HG03097 (cell line): ENCODE data around the gene DBNL.

ENCODE experiments used
- ATAC-seq: cut with Tn5 transposase; IDR thresholded peaks from one replicate; pipeline ENCODE4 v1.9.1; 2021; ENCODE audit not compliant: unreplicated experiment, low FRiP score

The DBNL gene

GRCh38 chr7:44107116-44107960 lies 62.8 kb downstream of the DBNL start:
- no peak for ATAC-seq

- ATAC-seq: no peak
Observed at GRCh38 chr7:44107961-44108767, 63.7 kb downstream of the DBNL start.

DNA sequence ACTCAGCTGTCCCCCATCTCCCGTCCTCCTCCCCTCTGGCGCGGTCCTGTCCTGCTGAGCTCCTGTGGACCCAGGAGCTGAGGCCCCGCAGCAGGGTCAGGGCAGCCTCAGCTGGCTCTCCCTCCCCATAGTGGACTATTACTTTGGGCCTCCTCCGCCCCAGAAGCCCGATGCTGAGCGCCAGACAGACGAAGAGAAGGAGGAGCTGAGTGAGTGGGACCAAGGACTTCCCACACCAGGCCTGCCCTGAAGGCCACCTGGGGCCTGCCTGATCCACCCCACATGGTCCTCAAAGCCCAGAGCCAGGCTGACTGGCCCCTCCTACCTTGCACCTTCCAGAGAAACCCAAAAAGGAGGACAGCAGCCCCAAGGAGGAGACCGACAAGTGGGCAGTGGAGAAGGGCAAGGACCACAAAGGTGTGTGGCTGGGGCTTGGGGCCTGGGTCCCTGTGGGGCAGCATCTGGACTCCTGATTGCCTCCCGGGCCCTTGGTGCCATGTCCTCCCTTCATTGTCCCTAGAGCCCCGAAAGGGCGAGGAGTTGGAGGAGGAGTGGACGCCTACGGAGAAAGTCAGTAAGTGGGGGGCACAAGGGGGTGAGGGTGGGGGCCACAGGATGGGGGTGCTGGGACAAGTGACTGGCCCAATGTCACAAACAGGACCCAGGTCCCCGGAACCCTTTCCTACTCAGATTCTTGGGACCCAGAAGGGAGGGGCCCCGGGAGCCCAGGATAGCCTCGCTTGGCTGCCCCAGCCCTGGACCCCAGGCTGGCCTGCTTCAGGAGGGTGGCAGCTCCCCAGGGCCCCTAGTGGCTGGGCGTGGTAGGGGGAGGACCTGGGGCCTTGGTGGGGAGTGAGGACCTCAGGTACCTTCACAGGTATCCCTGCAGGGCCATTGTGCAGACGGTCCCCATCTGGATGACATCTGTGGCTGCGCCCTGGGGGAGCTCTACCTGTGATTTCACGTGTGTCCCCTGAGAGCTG lies 64.6 kb downstream of the DBNL start:
- no peak for ATAC-seq

DNA sequence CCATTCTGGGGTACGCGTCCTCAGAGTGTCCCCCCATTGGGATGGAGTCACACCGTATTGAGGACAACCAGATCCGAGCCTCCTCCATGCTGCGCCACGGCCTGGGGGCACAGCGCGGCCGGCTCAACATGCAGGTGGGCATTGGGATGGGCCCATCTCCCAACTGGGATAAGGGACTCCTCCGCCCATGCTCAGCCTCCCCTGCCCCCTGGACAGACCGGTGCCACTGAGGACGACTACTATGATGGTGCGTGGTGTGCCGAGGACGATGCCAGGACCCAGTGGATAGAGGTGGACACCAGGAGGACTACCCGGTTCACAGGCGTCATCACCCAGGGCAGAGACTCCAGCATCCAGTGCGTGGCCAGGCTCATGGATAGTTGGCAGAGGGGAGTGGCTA lies 65.5 kb downstream of the DBNL start:
- ATAC-seq: no peak

DNA sequence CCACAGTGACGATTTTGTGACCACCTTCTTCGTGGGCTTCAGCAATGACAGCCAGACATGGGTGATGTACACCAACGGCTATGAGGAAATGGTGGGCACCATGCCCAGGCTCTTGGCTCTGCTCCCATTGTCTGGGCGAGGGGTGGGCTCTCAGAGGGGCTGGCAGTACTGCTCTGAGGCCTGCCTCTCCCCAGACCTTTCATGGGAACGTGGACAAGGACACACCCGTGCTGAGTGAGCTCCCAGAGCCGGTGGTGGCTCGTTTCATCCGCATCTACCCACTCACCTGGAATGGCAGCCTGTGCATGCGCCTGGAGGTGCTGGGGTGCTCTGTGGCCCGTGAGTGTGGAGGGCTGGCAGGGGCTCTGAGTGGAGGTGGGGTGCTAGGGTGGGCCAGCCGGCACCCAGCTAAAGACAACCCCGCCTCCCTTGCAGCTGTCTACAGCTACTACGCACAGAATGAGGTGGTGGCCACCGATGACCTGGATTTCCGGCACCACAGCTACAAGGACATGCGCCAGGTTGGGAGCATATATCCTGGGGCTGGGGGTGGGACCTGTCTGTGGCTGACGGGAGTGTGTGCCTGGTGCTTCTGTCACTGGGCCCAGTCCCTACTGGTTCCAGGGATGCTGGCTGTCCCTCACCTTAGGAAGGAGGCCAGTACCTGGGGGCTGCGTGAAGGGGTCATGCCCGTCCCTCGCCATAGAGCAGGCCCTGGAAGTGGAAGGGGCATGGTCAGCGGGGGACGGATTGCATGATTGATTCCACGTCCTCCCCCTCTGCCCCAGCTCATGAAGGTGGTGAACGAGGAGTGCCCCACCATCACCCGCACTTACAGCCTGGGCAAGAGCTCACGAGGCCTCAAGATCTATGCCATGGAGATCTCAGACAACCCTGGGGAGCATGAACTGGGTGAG lies 66.5 kb downstream of the DBNL start:
- ATAC-seq: no peak
